GM19372 (cell line): ENCODE measurements around the gene TP53BP2.

Experiments used
- ATAC-seq: cut with Tn5 transposase; IDR thresholded peaks from one replicate; pipeline ENCODE4 v1.9.1; 2021; ENCODE audit warnings: mild to moderate bottlenecking, low read depth, moderate library complexity; ENCODE audit not compliant: unreplicated experiment

The TP53BP2 gene

GRCh38 chr1:223729906-223730305 lies 115.8 kb downstream of the TP53BP2 start:
- no peak for ATAC-seq
